Choroid plexus epithelial cell (primary cell): ENCODE data around the gene NHLH1.

ENCODE experiments used
- DNase-seq: peaks from one replicate; pipeline ENCODE4 v3.0.0-alpha.2; 2010; ENCODE audit warnings: low read depth
- H3K4me3 ChIP-seq: 2 replicates; pipeline ENCODE4 v1.5.1; 2011; ENCODE audit warnings: low read depth, mild to moderate bottlenecking, control low read depth, low read length, moderate library complexity
- TF ChIP-seq, protein P1 (sequence below): conservative IDR thresholded peaks from 2 replicates; pipeline ENCODE4 v1.5.1; 2011; ENCODE audit warnings: low read depth, mild to moderate bottlenecking, control low read depth, inconsistent platforms, low read length, moderate library complexity

NHLH1 gene

DNA sequence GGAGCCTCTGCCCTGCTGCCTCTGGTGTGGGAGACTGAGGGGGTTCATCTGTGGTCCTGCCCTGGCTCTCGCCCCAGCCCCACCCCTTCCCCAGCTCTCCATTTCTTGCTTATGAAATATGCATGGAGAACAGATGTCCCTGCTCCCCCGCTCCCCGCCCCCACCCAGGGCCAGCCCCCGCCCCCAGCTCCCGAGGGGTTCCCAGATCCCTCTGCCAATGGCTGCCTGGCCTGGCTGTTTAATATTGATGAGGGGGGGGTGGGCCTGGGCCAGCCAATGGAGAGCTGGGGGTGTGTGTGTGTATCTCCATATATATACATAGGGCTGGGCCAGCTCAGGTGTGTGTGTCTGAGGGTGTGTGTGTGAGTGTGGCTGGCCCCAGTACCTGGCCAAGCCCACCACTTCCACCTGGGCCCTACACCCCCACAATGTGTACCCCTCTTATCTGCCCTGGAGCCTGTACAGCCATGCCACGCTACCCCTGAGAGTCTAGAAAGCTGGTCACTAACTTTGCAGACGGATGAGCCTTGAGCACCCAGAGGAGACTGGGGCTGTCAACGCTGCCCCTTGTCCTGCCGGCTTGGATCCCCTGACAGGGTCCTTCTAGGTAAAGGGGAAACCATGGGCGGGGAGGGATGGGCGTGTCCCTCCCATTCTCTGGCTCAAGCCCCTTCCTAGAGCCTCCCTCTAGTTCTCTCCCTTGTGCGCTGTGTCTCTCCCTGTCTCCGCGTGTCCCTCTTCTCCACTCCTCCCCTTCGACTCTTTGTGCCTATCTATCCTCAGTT, at the start of gene NHLH1:
Gene NHLH1 (plus strand): TSS at position 341 of the 785 bp plus-strand sequence. CDS start 3,661 bp downstream, outside the sequence.
- TF ChIP-seq, protein P1, sequence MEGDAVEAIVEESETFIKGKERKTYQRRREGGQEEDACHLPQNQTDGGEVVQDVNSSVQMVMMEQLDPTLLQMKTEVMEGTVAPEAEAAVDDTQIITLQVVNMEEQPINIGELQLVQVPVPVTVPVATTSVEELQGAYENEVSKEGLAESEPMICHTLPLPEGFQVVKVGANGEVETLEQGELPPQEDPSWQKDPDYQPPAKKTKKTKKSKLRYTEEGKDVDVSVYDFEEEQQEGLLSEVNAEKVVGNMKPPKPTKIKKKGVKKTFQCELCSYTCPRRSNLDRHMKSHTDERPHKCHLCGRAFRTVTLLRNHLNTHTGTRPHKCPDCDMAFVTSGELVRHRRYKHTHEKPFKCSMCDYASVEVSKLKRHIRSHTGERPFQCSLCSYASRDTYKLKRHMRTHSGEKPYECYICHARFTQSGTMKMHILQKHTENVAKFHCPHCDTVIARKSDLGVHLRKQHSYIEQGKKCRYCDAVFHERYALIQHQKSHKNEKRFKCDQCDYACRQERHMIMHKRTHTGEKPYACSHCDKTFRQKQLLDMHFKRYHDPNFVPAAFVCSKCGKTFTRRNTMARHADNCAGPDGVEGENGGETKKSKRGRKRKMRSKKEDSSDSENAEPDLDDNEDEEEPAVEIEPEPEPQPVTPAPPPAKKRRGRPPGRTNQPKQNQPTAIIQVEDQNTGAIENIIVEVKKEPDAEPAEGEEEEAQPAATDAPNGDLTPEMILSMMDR = no peak
- no peak within 1 kb of the TSS for H3K4me3 ChIP-seq

DNA sequence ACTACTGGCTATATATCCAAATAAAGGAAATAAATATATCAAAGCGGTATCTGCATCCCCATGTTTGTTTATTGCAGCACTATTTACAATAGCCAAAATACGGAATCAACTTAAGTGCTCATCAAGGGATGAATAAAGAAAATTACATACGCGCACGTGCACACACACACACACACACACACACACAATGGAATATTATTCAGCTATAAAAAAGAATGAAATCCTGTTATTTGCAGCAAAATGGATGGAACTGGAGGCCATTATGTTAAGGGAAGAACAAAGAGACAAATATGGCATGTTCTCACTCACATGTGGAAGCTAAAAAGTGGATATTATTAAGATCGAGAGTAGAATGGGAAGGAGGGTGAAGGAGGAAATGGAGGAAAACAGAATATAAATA, 44.0 kb upstream of the NHLH1 start:
- H3K4me3 ChIP-seq = no peak overlapping the region
- DNase-seq = no peak
- TF ChIP-seq, protein P1 = no peak

More for the DNA sequence above, at the start of gene NHLH1:
- no peak for DNase-seq

DNA sequence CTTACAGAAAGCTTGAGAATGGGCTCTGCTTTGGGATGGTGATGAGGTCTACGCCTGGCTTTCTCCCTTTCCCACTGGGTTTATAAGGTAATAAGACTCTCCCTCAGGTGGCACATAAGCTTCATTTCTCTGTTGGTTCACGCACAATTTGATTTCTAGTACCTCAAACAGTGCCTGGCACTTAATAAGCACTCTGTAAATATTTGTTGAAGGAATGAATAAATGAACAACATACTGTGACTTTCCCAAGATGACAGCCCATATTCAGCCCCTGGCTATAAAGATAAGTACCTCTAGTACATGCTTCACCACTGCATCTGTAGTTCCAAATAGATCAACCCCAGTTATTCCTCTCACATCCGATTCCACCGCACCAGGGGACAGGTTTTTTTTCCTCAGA, 41.6 kb upstream of the NHLH1 start:
- TF ChIP-seq, protein P1 = no peak
- no peak overlapping the region for H3K4me3 ChIP-seq
- DNase-seq = no peak

DNA sequence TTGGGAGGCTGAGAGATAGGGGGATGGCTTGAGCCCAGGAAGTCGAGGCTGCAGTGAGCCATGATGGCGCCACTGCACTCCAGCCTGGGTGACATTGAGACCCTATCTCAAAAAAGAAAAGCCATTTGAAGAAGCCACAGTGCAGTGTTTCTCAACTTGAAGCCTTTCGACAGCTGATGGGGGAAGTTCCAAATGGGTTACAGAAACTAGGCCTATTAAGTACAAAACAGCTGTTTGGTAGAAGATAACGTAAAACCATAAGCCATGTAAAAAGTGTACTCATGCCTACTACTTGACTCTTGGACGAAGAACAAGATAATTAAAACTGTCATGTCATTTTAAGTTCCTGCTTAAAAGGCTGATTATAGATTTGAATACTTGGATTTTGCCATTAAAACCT, 40.5 kb upstream of the NHLH1 start:
- TF ChIP-seq, protein P1 = no peak
- H3K4me3 ChIP-seq = no peak overlapping the region
- DNase-seq = no peak

DNA sequence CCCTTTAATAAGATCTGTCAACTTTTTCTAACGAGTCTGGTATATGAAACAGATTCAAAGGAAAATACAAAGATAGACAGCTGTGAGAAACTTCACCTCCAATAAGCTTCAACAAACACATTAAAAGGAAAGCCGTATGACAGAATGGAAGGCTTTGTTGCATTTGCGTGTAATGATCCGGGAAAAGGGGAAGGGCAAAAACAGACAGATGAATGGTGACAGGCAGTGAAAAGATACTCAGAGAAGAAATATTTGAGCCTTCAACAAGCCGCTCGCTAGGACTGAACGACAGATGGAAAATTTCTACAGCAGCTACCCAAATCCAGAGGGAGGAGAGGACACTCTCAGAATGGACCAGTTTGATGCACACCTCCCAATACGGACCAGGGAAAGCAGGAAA, 38.7 kb upstream of the NHLH1 start:
- TF ChIP-seq, protein P1 = no peak
- H3K4me3 ChIP-seq = no peak overlapping the region
- DNase-seq = no peak

DNA sequence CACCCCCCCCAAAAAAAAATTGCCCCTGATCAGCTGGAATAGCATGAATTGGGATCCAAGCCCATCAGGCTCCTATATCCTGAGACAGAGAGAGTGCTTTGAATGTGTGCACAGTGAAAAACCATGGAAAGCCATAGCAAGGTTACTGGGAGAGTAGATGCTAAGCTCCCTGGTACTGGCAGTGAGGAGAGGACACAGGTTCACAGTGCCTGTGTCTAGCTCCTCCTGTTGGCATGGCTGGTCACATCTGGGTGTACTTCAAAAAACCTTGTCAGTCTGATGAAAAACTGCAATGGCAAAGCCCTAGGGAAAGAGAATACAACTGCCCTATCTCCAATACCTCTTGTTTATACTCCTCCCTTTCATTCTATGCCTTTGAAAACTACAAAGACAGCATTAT, 36.8 kb upstream of the NHLH1 start:
- TF ChIP-seq, protein P1 = no peak
- no peak overlapping the region for H3K4me3 ChIP-seq
- no peak for DNase-seq

DNA sequence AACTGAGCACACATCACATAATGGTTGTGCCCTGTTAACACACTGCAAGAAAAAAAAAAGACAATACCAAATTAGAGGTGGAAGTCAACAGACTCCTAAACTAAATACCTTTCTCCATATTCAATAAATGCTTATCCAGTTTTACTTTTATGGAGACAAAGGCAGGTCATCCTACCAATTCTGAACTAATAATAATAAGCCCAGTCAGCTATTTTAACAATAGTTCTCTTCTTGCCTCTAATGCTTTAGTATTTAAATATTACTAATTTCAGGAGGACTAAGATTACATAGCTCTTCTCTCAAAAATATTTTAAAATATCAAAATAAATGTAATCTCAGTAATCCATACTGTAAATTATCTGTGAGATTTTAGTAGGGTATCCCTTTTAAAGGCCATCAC, 34.4 kb upstream of the NHLH1 start:
- H3K4me3 ChIP-seq = no peak overlapping the region
- DNase-seq = no peak
- TF ChIP-seq, protein P1 = no peak
